HFF-Myc (cell line): ENCODE measurements around the gene FH.

ENCODE experiments used
- DNase-seq: peaks from one replicate; pipeline ENCODE4 v3.0.0-alpha.2; 2011; ENCODE audit warnings: low read depth; ENCODE audit errors: extremely low read depth
- H3K4me3 ChIP-seq: replicated peaks from 2 replicates; pipeline ENCODE4 v1.5.1; 2011; ENCODE audit warnings: low read depth, mild to moderate bottlenecking, control low read depth, low read length
- TF ChIP-seq, protein P1 (sequence below): IDR thresholded peaks from 2 replicates; pipeline ENCODE4 v1.5.1; 2012; ENCODE audit warnings: mild to moderate bottlenecking, low read depth, low read length, control low read depth; ENCODE audit errors: missing control alignments

Gene FH

GRCh38 chr1:241553886-241554592 lies 34.5 kb upstream of the FH start:
- no peak for DNase-seq
- TF ChIP-seq, protein P1, sequence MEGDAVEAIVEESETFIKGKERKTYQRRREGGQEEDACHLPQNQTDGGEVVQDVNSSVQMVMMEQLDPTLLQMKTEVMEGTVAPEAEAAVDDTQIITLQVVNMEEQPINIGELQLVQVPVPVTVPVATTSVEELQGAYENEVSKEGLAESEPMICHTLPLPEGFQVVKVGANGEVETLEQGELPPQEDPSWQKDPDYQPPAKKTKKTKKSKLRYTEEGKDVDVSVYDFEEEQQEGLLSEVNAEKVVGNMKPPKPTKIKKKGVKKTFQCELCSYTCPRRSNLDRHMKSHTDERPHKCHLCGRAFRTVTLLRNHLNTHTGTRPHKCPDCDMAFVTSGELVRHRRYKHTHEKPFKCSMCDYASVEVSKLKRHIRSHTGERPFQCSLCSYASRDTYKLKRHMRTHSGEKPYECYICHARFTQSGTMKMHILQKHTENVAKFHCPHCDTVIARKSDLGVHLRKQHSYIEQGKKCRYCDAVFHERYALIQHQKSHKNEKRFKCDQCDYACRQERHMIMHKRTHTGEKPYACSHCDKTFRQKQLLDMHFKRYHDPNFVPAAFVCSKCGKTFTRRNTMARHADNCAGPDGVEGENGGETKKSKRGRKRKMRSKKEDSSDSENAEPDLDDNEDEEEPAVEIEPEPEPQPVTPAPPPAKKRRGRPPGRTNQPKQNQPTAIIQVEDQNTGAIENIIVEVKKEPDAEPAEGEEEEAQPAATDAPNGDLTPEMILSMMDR: no peak

GRCh38 chr1:241551759-241552638 lies 32.4 kb upstream of the FH start:
- TF ChIP-seq, protein P1: no peak
- H3K4me3 ChIP-seq: no peak overlapping the region

More at GRCh38 chr1:241553886-241554592, 34.5 kb upstream of the FH start:
- H3K4me3 ChIP-seq: no peak overlapping the region

GRCh38 chr1:241550318-241550717 lies 30.8 kb upstream of the FH start:
- no peak overlapping the region for H3K4me3 ChIP-seq
- no peak for DNase-seq
- TF ChIP-seq, protein P1: no peak

More at GRCh38 chr1:241551759-241552638, 32.4 kb upstream of the FH start:
- DNase-seq: no peak

- TF ChIP-seq, protein P1: no peak
- DNase-seq: no peak
These were observed 28.5 kb upstream of the FH start for GRCh38 chr1:241548008-241548407.

GRCh38 chr1:241542199-241542907 lies 22.8 kb upstream of the FH start:
- TF ChIP-seq, protein P1: no peak
- H3K4me3 ChIP-seq: no peak overlapping the region
- DNase-seq: no peak

More at GRCh38 chr1:241548008-241548407, 28.5 kb upstream of the FH start:
- no peak overlapping the region for H3K4me3 ChIP-seq

GRCh38 chr1:241536969-241537368 lies 17.4 kb upstream of the FH start:
- H3K4me3 ChIP-seq: no peak overlapping the region
- TF ChIP-seq, protein P1: no peak
- no peak for DNase-seq
